Osteoblast (primary cell): ENCODE data around the gene TRIM52. TPM values are rescaled to one million over a fixed set of nuclear protein-coding genes. Genes with fewer than 3 reads are reported as not detected.

Experiments
- DNase-seq: peaks from one replicate; pipeline ENCODE4 v3.0.0; 2011; ENCODE audit warnings: low spot score, mixed read lengths; ENCODE audit not compliant: insufficient read length; ENCODE audit errors: missing footprints
- H2AFZ ChIP-seq: 2 replicates; pipeline ENCODE4 v1.6.0; 2011; ENCODE audit warnings: mild to moderate bottlenecking, low read length
- H3K27ac ChIP-seq: 2 replicates; pipeline ENCODE4 v1.5.1; 2011; ENCODE audit warnings: mild to moderate bottlenecking, low read depth, low read length, moderate library complexity
- H3K27me3 ChIP-seq: 2 replicates; pipeline ENCODE4 v1.6.0; 2012; ENCODE audit warnings: mild to moderate bottlenecking, control low read depth, inconsistent platforms, low read length, moderate library complexity; ENCODE audit not compliant: insufficient read depth
- H3K36me3 ChIP-seq: 2 replicates; pipeline ENCODE4 v1.5.1; 2011; ENCODE audit warnings: mild to moderate bottlenecking, low read length, control low read depth, moderate library complexity; ENCODE audit not compliant: insufficient read depth
- H3K4me1 ChIP-seq: 2 replicates; pipeline ENCODE4 v1.5.1; 2011; ENCODE audit warnings: mild to moderate bottlenecking, low read length, control low read depth, moderate library complexity; ENCODE audit not compliant: insufficient read depth
- H3K4me2 ChIP-seq: 2 replicates; pipeline ENCODE4 v1.6.0; 2011; ENCODE audit warnings: mild to moderate bottlenecking, low read length; ENCODE audit not compliant: insufficient read depth
- H3K4me3 ChIP-seq: fragments of 200-600 bp; sonication (generic); 3 replicates; pipeline ENCODE4 v1.5.1; 2012; ENCODE audit warnings: mild to moderate bottlenecking, low read length, inconsistent platforms; ENCODE audit not compliant: insufficient read depth
- H3K79me2 ChIP-seq: 2 replicates; pipeline ENCODE4 v1.6.0; 2012; ENCODE audit warnings: mild to moderate bottlenecking, low read length, control low read depth, inconsistent platforms; ENCODE audit not compliant: insufficient read depth
- H3K9me3 ChIP-seq: 2 replicates; pipeline ENCODE4 v1.5.1; 2011; ENCODE audit warnings: low read depth, low read length, control low read depth
- H4K20me1 ChIP-seq: 2 replicates; pipeline ENCODE4 v1.6.0; 2012; ENCODE audit warnings: mild to moderate bottlenecking, low read length, control low read depth; ENCODE audit not compliant: insufficient read depth
- CTCF ChIP-seq: IDR thresholded peaks from 2 replicates; pipeline ENCODE4 v1.5.1; 2011; ENCODE audit warnings: mild to moderate bottlenecking, low read depth, low read length, moderate library complexity; ENCODE audit errors: extremely low read depth
- total RNA-seq: library from RNA; depleted of rRNA; stranded (reverse); fragments of >200 nt; gene quantifications from 2 replicates; pipeline ENCODE4 v1.2.3, GENCODE V29; 2012

TRIM52 gene
- total RNA-seq, 1 donor, result 7.2 TPM

GRCh38 chr5:181265092-181265671 lies 4.2 kb upstream of the TRIM52 start:
- peaks cover 4% of the 10 kb centered on the region for H4K20me1 ChIP-seq
- no peak overlapping the region for H3K4me2 ChIP-seq
- peaks cover 24% of the 10 kb centered on the region for H3K79me2 ChIP-seq
- TF ChIP-seq CTCF, result no peak
- DNase-seq, result no peak
- H2AFZ ChIP-seq, result no peak overlapping the region
- H3K9me3 ChIP-seq, result no peaks in the 10 kb centered on the region
- peaks cover 5% of the 10 kb centered on the region for H3K4me1 ChIP-seq
- no peaks in the 10 kb centered on the region for H3K36me3 ChIP-seq
- no peaks in the 10 kb centered on the region for H3K27me3 ChIP-seq
- H3K4me3 ChIP-seq, result no peak overlapping the region
- H3K27ac ChIP-seq, result no peak overlapping the region

GRCh38 chr5:181263633-181264032 lies 2.7 kb upstream of the TRIM52 start:
- peaks cover 40% of the 10 kb centered on the region for H3K79me2 ChIP-seq

GRCh38 chr5:181261320-181262049 lies 542 bp upstream of the TRIM52 start:
- Histone ChIP-seq H2AFZ (peak overlapping the region; percentile 77), H3K4me2 (peak overlapping the region; percentile 99), H3K79me2 (peaks cover 61% of the 10 kb centered on the region), H3K36me3 (peaks cover 2% of the 10 kb centered on the region), H3K27me3 (no peaks in the 10 kb centered on the region), H3K4me3 (peak overlapping the region; percentile 98), H4K20me1 (peaks cover 35% of the 10 kb centered on the region), H3K9me3 (no peaks in the 10 kb centered on the region), H3K4me1 (peaks cover 20% of the 10 kb centered on the region), H3K27ac (peak overlapping the region; percentile 97)
- TF ChIP-seq CTCF, result no peak
- peak; percentile 94 for DNase-seq

More at GRCh38 chr5:181263633-181264032, 2.7 kb upstream of the TRIM52 start:
- Histone ChIP-seq H3K27ac (no peak overlapping the region), H4K20me1 (peaks cover 20% of the 10 kb centered on the region), H3K36me3 (no peaks in the 10 kb centered on the region), H3K4me2 (no peak overlapping the region), H3K9me3 (no peaks in the 10 kb centered on the region), H3K27me3 (no peaks in the 10 kb centered on the region), H3K4me3 (no peak overlapping the region), H2AFZ (no peak overlapping the region), H3K4me1 (peaks cover 20% of the 10 kb centered on the region)
- TF ChIP-seq CTCF, result no peak
- DNase-seq, result no peak

GRCh38 chr5:181259974-181260719 lies 796 bp downstream of the TRIM52 start:
- H4K20me1 ChIP-seq, result peaks cover 48% of the 10 kb centered on the region
- peaks cover 3% of the 10 kb centered on the region for H3K36me3 ChIP-seq
- H2AFZ ChIP-seq, result peak overlapping the region; percentile 77
- peaks cover 74% of the 10 kb centered on the region for H3K79me2 ChIP-seq
- H3K9me3 ChIP-seq, result no peaks in the 10 kb centered on the region
- peak overlapping the region; percentile 98 for H3K4me3 ChIP-seq
- H3K4me2 ChIP-seq, result peak overlapping the region; percentile 99
- DNase-seq, result peak; percentile 31
- no peaks in the 10 kb centered on the region for H3K27me3 ChIP-seq
- H3K4me1 ChIP-seq, result peaks cover 20% of the 10 kb centered on the region
- TF ChIP-seq CTCF, result no peak
- H3K27ac ChIP-seq, result peak overlapping the region; percentile 97
